H1 (cell line): ENCODE results near the gene COL2A1.

ENCODE experiments used
- CBX8 ChIP-seq: fragments of 300-800, 300-1000 bp; sonication (generic); IDR thresholded peaks from 2 replicates; pipeline ENCODE4 v1.7.1; 2016; ENCODE audit warnings: low read depth, low read length, borderline replicate concordance
- CREB1 ChIP-seq: IDR thresholded peaks from 2 replicates; pipeline ENCODE4 v1.6.1; 2012; ENCODE audit warnings: inconsistent platforms
- CTCF ChIP-seq, 3 experiments: IDR thresholded peaks; 1 replicate in 2 of 3; 2 replicates in 1 of 3; pipeline versions ENCODE4 v1.5.1 to v1.6.1; 2011; ENCODE audit warnings: low read length in 3 of 3, mild to moderate bottlenecking in 3 of 3, inconsistent platforms in 2 of 3, low read depth in 1 of 3, moderate library complexity in 1 of 3; ENCODE audit not compliant: insufficient read depth in 1 of 3; ENCODE audit errors: control extremely low read depth in 1 of 3
- EGR1 ChIP-seq: IDR thresholded peaks from 2 replicates; pipeline ENCODE4 v1.6.1; 2011; ENCODE audit warnings: low read depth, low read length, borderline replicate concordance
- EP300 ChIP-seq, 2 experiments: IDR thresholded peaks; 1 replicate in 1 of 2; 2 replicates in 1 of 2; pipeline ENCODE4 v1.6.1; 2011 to 2012; ENCODE audit warnings: low read depth in 2 of 2, low read length in 2 of 2, mild to moderate bottlenecking in 2 of 2, borderline replicate concordance in 1 of 2, inconsistent platforms in 1 of 2, moderate library complexity in 1 of 2
- KDM1A ChIP-seq: fragments of 200-600, 300-600 bp; sonication (generic); IDR thresholded peaks from 2 replicates; pipeline ENCODE4 v1.7.1; 2016; ENCODE audit warnings: mild to moderate bottlenecking, low read length, borderline replicate concordance
- POLR2A ChIP-seq, 2 experiments: IDR thresholded peaks; 1 replicate in 1 of 2; 2 replicates in 1 of 2; pipeline ENCODE4 v1.6.1; 2011; ENCODE audit warnings: low read depth in 2 of 2, low read length in 2 of 2, mild to moderate bottlenecking in 2 of 2; ENCODE audit errors: control extremely low read depth in 1 of 2
- POLR2AphosphoS5 ChIP-seq: IDR thresholded peaks from 2 replicates; pipeline ENCODE4 v1.6.1; 2011; ENCODE audit warnings: low read depth, low read length
- RBBP5 ChIP-seq: IDR thresholded peaks from 2 replicates; pipeline ENCODE4 v1.7.1; 2012; ENCODE audit warnings: low read depth, mild to moderate bottlenecking, inconsistent platforms, low read length, moderate library complexity, borderline replicate concordance
- SP1 ChIP-seq: IDR thresholded peaks from 2 replicates; pipeline ENCODE4 v1.6.1; 2011; ENCODE audit warnings: low read depth, low read length
- TBP ChIP-seq: IDR thresholded peaks from 2 replicates; pipeline ENCODE4 v1.6.1; 2011; ENCODE audit warnings: low read depth, low read length, improper control_type of control experiment
- USF2 ChIP-seq: IDR thresholded peaks from 2 replicates; pipeline ENCODE4 v1.6.1; 2011; ENCODE audit warnings: low read length, improper control_type of control experiment

GRCh38 chr12:47980197-47980596, 24.1 kb downstream of the COL2A1 start:
- TF ChIP-seq SP1: no peak
- TF ChIP-seq CTCF (IDR thresholded peaks at IDR 0.05; ENCODE audit: control extremely low read depth in 1 of 3, insufficient read depth in 1 of 3, low read depth in 1 of 3, low read length in 3 of 3): no peak
- no peak for TF ChIP-seq POLR2AphosphoS5
- TF ChIP-seq CBX8: no peak
- TF ChIP-seq EP300 (IDR thresholded peaks at IDR 0.05; ENCODE audit: borderline replicate concordance in 1 of 2, low read depth in 2 of 2, low read length in 2 of 2): peak in 1 of 2 experiments; percentile 37; a peak in 1 of 3 replicates
- no peak for TF ChIP-seq TBP
- TF ChIP-seq RBBP5: no peak
- no peak for TF ChIP-seq KDM1A
- no peak for TF ChIP-seq EGR1
- no peak for TF ChIP-seq CREB1
- no peak for TF ChIP-seq POLR2A (IDR thresholded peaks at IDR 0.05; ENCODE audit: control extremely low read depth in 1 of 2, low read depth in 2 of 2, low read length in 2 of 2)
- TF ChIP-seq USF2: no peak
